Keratinocyte (primary cell): Measurements from ENCODE around the gene SETBP1. TPM values are rescaled to one million over a fixed set of nuclear protein-coding genes. Genes with fewer than 3 reads are reported as not detected.

ENCODE experiments used
- DNase-seq: peaks from one replicate; pipeline ENCODE4 v3.0.0-alpha.2; 2011; ENCODE audit warnings: low read depth, missing footprints, low spot score
- FAIRE-seq: peaks from 2 replicates; lab custom pipeline; 2011; peaks lifted over from hg19 to GRCh38; lab: Jason Lieb, UNC
- H2AFZ ChIP-seq: 2 replicates; pipeline ENCODE4 v1.6.0; 2012; ENCODE audit warnings: low read length, control low read depth, inconsistent platforms; ENCODE audit not compliant: control insufficient read depth
- H3K27ac ChIP-seq: 2 replicates; pipeline ENCODE4 v1.5.1; 2011; ENCODE audit warnings: low read length; ENCODE audit not compliant: control insufficient read depth, insufficient read depth
- H3K27me3 ChIP-seq: 3 replicates; pipeline ENCODE4 v1.6.0; 2011; ENCODE audit warnings: low read length; ENCODE audit not compliant: control insufficient read depth, insufficient read depth; ENCODE audit errors: extremely low read depth
- H3K36me3 ChIP-seq, 2 experiments: 2 replicates in 1 of 2; 3 replicates in 1 of 2; pipeline ENCODE4 v1.5.1; 2011; ENCODE audit warnings: low read length in 2 of 2, mild to moderate bottlenecking in 1 of 2; ENCODE audit not compliant: control insufficient read depth in 2 of 2, insufficient read depth in 2 of 2; ENCODE audit errors: extremely low read depth in 1 of 2
- H3K4me1 ChIP-seq: 3 replicates; pipeline ENCODE4 v1.5.1; 2011; ENCODE audit warnings: low read length; ENCODE audit not compliant: control insufficient read depth, insufficient read depth; ENCODE audit errors: extremely low read depth
- H3K4me2 ChIP-seq: 3 replicates; pipeline ENCODE4 v1.6.0; 2011; ENCODE audit warnings: low read depth, low read length; ENCODE audit not compliant: control insufficient read depth, insufficient read depth; ENCODE audit errors: extremely low read depth
- H3K4me3 ChIP-seq, 3 experiments: fragments of 200-600 bp in 1 of 3; sonication (generic) in 1 of 3; 2 replicates in 2 of 3; 3 replicates in 1 of 3; pipeline ENCODE4 v1.5.1; 2011 to 2016; ENCODE audit warnings: low read length in 3 of 3, mild to moderate bottlenecking in 3 of 3, control low read depth in 2 of 3, inconsistent platforms in 1 of 3, low read depth in 1 of 3, mixed read lengths in 1 of 3, mixed run types in 1 of 3, moderate library complexity in 1 of 3; ENCODE audit not compliant: control insufficient read depth in 2 of 3, insufficient read depth in 2 of 3; ENCODE audit errors: extremely low read depth in 1 of 3
- H3K79me2 ChIP-seq: 2 replicates; pipeline ENCODE4 v1.6.0; 2012; ENCODE audit warnings: low read length; ENCODE audit not compliant: control insufficient read depth, insufficient read depth
- H3K9ac ChIP-seq: 3 replicates; pipeline ENCODE4 v1.6.0; 2011; ENCODE audit warnings: low read length; ENCODE audit not compliant: control insufficient read depth, insufficient read depth; ENCODE audit errors: extremely low read depth
- H3K9me1 ChIP-seq: 3 replicates; pipeline ENCODE4 v1.6.0; 2011; ENCODE audit warnings: low read length; ENCODE audit not compliant: control insufficient read depth, insufficient read depth; ENCODE audit errors: extremely low read depth
- H3K9me3 ChIP-seq: 2 replicates; pipeline ENCODE4 v1.5.1; 2012; ENCODE audit warnings: low read depth, low read length; ENCODE audit not compliant: control insufficient read depth
- H4K20me1 ChIP-seq: 3 replicates; pipeline ENCODE4 v1.6.0; 2011; ENCODE audit warnings: low read length; ENCODE audit not compliant: control insufficient read depth, insufficient read depth; ENCODE audit errors: extremely low read depth
- EZH2 ChIP-seq: IDR thresholded peaks from one replicate; pipeline ENCODE4 v1.6.1; 2012; ENCODE audit warnings: inconsistent platforms, mild to moderate bottlenecking, low read length, moderate library complexity
- dilution Hi-C: fragments of 300-500 bp; cut with MboI; formaldehyde crosslinking; loops from one replicate; pipeline ENCODE4 v1.7.0; 2020; ENCODE audit warnings: low sequenced_read_pairs; ENCODE audit not compliant: extremely low pct_ligation_motif_present
- polyA plus RNA-seq, 5 experiments: library from polyadenylated mRNA; depleted of rRNA in 3 of 5; stranded (reverse) in 3 of 5; stranded (forward) in 1 of 5; unstranded in 1 of 5; fragments of >200 nt; gene quantifications; 1 replicate in 1 of 5; 2 replicates in 3 of 5; 3 replicates in 1 of 5; pipeline versions ENCODE4 v1.2.1 to v1.2.3, GENCODE V29; 2011 to 2012; ENCODE audit warnings: missing spikeins in 2 of 5, low read depth in 1 of 5, low replicate concordance in 1 of 5
- TF ChIP-seq, protein P1 (sequence below), 3 experiments: IDR thresholded peaks in 1 of 3; conservative IDR thresholded peaks in 1 of 3; optimal IDR thresholded peaks in 1 of 3; 2 replicates in 2 of 3; 3 replicates in 1 of 3; pipeline versions ENCODE3 to v1.5.1; 2011; ENCODE audit warnings: low read length in 3 of 3, mild to moderate bottlenecking in 3 of 3, moderate library complexity in 2 of 3, control low read depth in 1 of 3, inconsistent platforms in 1 of 3; ENCODE audit not compliant: insufficient read depth in 2 of 3; ENCODE audit errors: extremely low read depth in 1 of 3

The SETBP1 gene
- polyA plus RNA-seq, 1 donor (not counting 4 experiments of a cell fraction or from before 2014, with no cell fraction given), result 3.3 TPM

DNA sequence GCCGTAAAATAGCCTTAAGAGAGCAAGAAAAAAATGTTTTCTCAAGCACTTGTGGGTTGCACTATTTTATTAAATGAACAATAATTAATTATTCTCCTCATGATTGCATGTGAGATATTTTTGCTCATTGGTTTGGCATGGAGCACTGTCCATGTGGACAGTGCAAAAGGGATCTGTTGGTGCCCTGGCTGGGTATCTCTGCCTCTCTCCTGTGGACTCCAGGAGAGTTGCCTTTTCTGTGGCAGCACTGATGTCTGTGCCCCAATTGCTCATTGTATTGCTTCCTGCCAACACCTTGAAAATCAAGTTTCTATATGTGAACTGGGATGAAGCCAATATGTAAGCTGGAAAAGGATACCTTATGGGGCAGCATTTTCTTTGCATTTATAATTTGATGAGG is 131.7 kb downstream of the SETBP1 start:
- no peak overlapping the region for H2AFZ ChIP-seq
- no peaks in the 10 kb centered on the region for H3K9me3 ChIP-seq
- no peaks in the 10 kb centered on the region for H3K79me2 ChIP-seq
- H3K27ac ChIP-seq, result no peak overlapping the region
- H3K4me3 ChIP-seq, result no peak overlapping the region
- H3K9ac ChIP-seq, result no peak overlapping the region
- peaks cover 3% of the 10 kb centered on the region for H3K4me1 ChIP-seq
- no peaks in the 10 kb centered on the region for H3K9me1 ChIP-seq
- no peak for DNase-seq
- H3K36me3 ChIP-seq, result no peaks in the 10 kb centered on the region
- no peaks in the 10 kb centered on the region for H4K20me1 ChIP-seq
- dilution Hi-C loops, result no loop called here
- TF ChIP-seq, protein P1, sequence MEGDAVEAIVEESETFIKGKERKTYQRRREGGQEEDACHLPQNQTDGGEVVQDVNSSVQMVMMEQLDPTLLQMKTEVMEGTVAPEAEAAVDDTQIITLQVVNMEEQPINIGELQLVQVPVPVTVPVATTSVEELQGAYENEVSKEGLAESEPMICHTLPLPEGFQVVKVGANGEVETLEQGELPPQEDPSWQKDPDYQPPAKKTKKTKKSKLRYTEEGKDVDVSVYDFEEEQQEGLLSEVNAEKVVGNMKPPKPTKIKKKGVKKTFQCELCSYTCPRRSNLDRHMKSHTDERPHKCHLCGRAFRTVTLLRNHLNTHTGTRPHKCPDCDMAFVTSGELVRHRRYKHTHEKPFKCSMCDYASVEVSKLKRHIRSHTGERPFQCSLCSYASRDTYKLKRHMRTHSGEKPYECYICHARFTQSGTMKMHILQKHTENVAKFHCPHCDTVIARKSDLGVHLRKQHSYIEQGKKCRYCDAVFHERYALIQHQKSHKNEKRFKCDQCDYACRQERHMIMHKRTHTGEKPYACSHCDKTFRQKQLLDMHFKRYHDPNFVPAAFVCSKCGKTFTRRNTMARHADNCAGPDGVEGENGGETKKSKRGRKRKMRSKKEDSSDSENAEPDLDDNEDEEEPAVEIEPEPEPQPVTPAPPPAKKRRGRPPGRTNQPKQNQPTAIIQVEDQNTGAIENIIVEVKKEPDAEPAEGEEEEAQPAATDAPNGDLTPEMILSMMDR (optimal IDR thresholded peaks at IDR 0.05 in 1 of 3, IDR thresholded peaks at IDR 0.05 in 1 of 3, conservative IDR thresholded peaks at IDR 0.05 in 1 of 3; ENCODE audit: extremely low read depth in 1 of 3, insufficient read depth in 2 of 3, low read length in 3 of 3), result no peak
- no peak for TF ChIP-seq EZH2
- no peak for FAIRE-seq
- no peak overlapping the region for H3K4me2 ChIP-seq
- no peaks in the 10 kb centered on the region for H3K27me3 ChIP-seq

DNA sequence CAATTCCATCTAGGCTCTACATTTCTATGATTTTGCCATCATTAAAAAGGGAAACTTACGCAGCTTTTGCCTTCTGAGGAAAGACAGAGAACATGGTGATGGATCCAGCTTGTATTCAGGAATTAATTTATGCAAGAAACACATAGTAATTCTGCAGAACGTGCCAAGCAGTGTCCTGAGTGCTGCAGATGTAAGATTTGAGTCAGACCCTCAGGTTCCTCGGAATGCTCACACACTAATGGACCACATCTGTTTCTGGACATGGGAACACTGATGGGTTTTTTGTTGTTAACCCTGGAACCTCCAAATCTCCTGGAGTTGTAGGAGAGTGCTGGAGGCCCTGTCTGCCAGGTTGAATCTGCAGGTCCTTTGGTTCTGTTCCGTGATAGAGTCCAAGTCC is 132.9 kb downstream of the SETBP1 start:
- FAIRE-seq (no peak), DNase-seq (no peak)
- Histone ChIP-seq H3K9me3 (no peaks in the 10 kb centered on the region), H3K36me3 (no peaks in the 10 kb centered on the region), H3K27ac (no peak overlapping the region), H2AFZ (no peak overlapping the region), H4K20me1 (no peaks in the 10 kb centered on the region), H3K9me1 (no peaks in the 10 kb centered on the region), H3K9ac (no peak overlapping the region), H3K79me2 (no peaks in the 10 kb centered on the region), H3K27me3 (no peaks in the 10 kb centered on the region), H3K4me1 (peaks cover 3% of the 10 kb centered on the region), H3K4me2 (no peak overlapping the region), H3K4me3 (no peak overlapping the region)
- TF ChIP-seq, protein P1 (optimal IDR thresholded peaks at IDR 0.05 in 1 of 3, IDR thresholded peaks at IDR 0.05 in 1 of 3, conservative IDR thresholded peaks at IDR 0.05 in 1 of 3; ENCODE audit: extremely low read depth in 1 of 3, insufficient read depth in 2 of 3, low read length in 3 of 3), result no peak
- TF ChIP-seq EZH2, result no peak
- dilution Hi-C loops, result no loop called here
